HepG2 (cell line): ENCODE measurements around the gene VEGFA. TPM values are rescaled to one million over a fixed set of nuclear protein-coding genes. Genes with fewer than 3 reads are reported as not detected.

Source experiments
- CHD4 ChIP-seq: fragments of 200-600 bp; sonication (generic); IDR thresholded peaks from 2 replicates; pipeline ENCODE4 v1.7.0; 2017; ENCODE audit warnings: mild to moderate bottlenecking, low read length, borderline replicate concordance
- EEA1 ChIP-seq: sonication (generic); formaldehyde crosslinking; IDR thresholded peaks from 2 replicates; pipeline ENCODE4 v1.5.1; 2020; ENCODE audit warnings: mild to moderate bottlenecking, missing genetic modification reagents, borderline replicate concordance
- ELK4 ChIP-seq: sonication (generic); formaldehyde crosslinking; IDR thresholded peaks from 2 replicates; pipeline ENCODE4 v1.9.0; 2021; ENCODE audit warnings: missing genetic modification reagents, borderline replicate concordance
- FOXK2 ChIP-seq: fragments of 450-650 bp; IDR thresholded peaks from 2 replicates; pipeline ENCODE4 v1.6.1; 2016
- HIVEP1 ChIP-seq: sonication (generic); formaldehyde crosslinking; IDR thresholded peaks from 2 replicates; pipeline ENCODE4 v1.4.0; 2020; ENCODE audit warnings: mild to moderate bottlenecking, missing genetic modification reagents
- HNF1B ChIP-seq: sonication (generic); formaldehyde crosslinking; IDR thresholded peaks from 2 replicates; pipeline ENCODE4 v1.5.1; 2020; ENCODE audit warnings: mild to moderate bottlenecking, moderate library complexity, missing genetic modification reagents
- KLF11 ChIP-seq: IDR thresholded peaks from 2 replicates; pipeline ENCODE4 v1.6.1; 2016; ENCODE audit warnings: missing compliant biosample characterization
- LBX2 ChIP-seq: sonication (generic); formaldehyde crosslinking; IDR thresholded peaks from 2 replicates; pipeline ENCODE4 v1.5.0; 2020; ENCODE audit warnings: missing genetic modification reagents, mild to moderate bottlenecking, borderline replicate concordance
- MIER3 ChIP-seq: IDR thresholded peaks from 2 replicates; pipeline ENCODE4 v1.6.1; 2016; ENCODE audit warnings: missing compliant biosample characterization, borderline replicate concordance
- MYPOP ChIP-seq: sonication (generic); formaldehyde crosslinking; IDR thresholded peaks from 2 replicates; pipeline ENCODE4 v1.8.1; 2023; ENCODE audit warnings: mild to moderate bottlenecking, moderate library complexity, missing genetic modification reagents
- PAXIP1 ChIP-seq: sonication (generic); formaldehyde crosslinking; conservative IDR thresholded peaks from 2 replicates; pipeline ENCODE4 v1.4.0; 2020; ENCODE audit warnings: mild to moderate bottlenecking, missing genetic modification reagents, moderate library complexity
- POLR2AphosphoS2 ChIP-seq: IDR thresholded peaks from 2 replicates; pipeline ENCODE4 v1.6.1; 2011; ENCODE audit warnings: low read depth, low read length, improper control_type of control experiment
- PRDM4 ChIP-seq: sonication (generic); formaldehyde crosslinking; IDR thresholded peaks from 2 replicates; pipeline ENCODE4 v1.9.0; 2021; ENCODE audit warnings: missing genetic modification reagents, borderline replicate concordance
- RFX5 ChIP-seq: IDR thresholded peaks from 2 replicates; pipeline ENCODE4 v1.6.1; 2011; ENCODE audit warnings: low read depth, low read length, improper control_type of control experiment
- SIN3A ChIP-seq: IDR thresholded peaks from 2 replicates; pipeline ENCODE4 v1.6.1; 2011; ENCODE audit warnings: low read depth, mild to moderate bottlenecking, control low read depth, low read length, borderline replicate concordance
- SP1 ChIP-seq, 2 experiments: fragments of 450-650 bp in 1 of 2; sonication (generic) in 1 of 2; formaldehyde crosslinking in 1 of 2; IDR thresholded peaks; 2 replicates each; pipeline versions ENCODE4 v1.4.0 to v1.6.1; 2016 to 2020; ENCODE audit warnings: missing genetic modification reagents in 1 of 2
- TBP ChIP-seq: sonication (generic); formaldehyde crosslinking; IDR thresholded peaks from 2 replicates; pipeline ENCODE4 v1.5.0; 2020; ENCODE audit warnings: missing genetic modification reagents
- ZNF124 ChIP-seq: sonication (generic); formaldehyde crosslinking; IDR thresholded peaks from 2 replicates; pipeline ENCODE4 v1.4.0; 2020; ENCODE audit warnings: missing genetic modification reagents
- ZNF496 ChIP-seq: sonication (generic); formaldehyde crosslinking; IDR thresholded peaks from 2 replicates; pipeline ENCODE4 v1.8.1; 2023; ENCODE audit warnings: mild to moderate bottlenecking, moderate library complexity, missing genetic modification reagents; ENCODE audit not compliant: insufficient replicate concordance
- ZNF598 ChIP-seq: sonication (generic); formaldehyde crosslinking; IDR thresholded peaks from 2 replicates; pipeline ENCODE4 v1.5.1; 2020; ENCODE audit warnings: mild to moderate bottlenecking, missing genetic modification reagents, borderline replicate concordance
- ZNF7 ChIP-seq: IDR thresholded peaks from 2 replicates; pipeline ENCODE4 v1.6.1; 2016; ENCODE audit warnings: missing biosample characterization, missing genetic modification reagents
- polyA plus RNA-seq, 8 experiments: library from polyadenylated mRNA; depleted of rRNA in 3 of 8; stranded (reverse) in 7 of 8; unstranded in 1 of 8; fragments of >200 nt; fragmentation: Illumina TruSeq in 4 of 8; extraction: Trizol in 4 of 8; gene quantifications; 2 replicates each; pipeline versions ENCODE4 v1.2.1 to v1.2.3, GENCODE V29; 2011 to 2016; ENCODE audit warnings: low read depth in 4 of 8, missing spikeins in 1 of 8, mixed read lengths in 1 of 8; ENCODE audit not compliant: insufficient read depth in 1 of 8
- total RNA-seq, 5 experiments: library from RNA; depleted of rRNA; stranded (reverse); fragments of >200 nt; fragmentation: Illumina TruSeq; extraction: Trizol; gene quantifications; 2 replicates each; pipeline ENCODE4 v1.2.3, GENCODE V29; 2016; ENCODE audit warnings: low read depth in 1 of 5

VEGFA gene
- total and polyA plus RNA-seq, 2 of the 13 experiments (the other 11 are each of a cell fraction or from before 2014, with no cell fraction given) = 68.1 to 629 TPM

GRCh38 chr6:43817192-43817591 is 47.2 kb downstream of the VEGFA start (continued):
- no peak for TF ChIP-seq MYPOP (CRISPR knock-in tag)
- TF ChIP-seq CHD4 = no peak
- TF ChIP-seq ZNF496 (CRISPR knock-in tag) = no peak
- no peak for TF ChIP-seq MIER3 (CRISPR knock-in tag)
- no peak for TF ChIP-seq ZNF124
- peak; percentile 68 for TF ChIP-seq HNF1B
- no peak for TF ChIP-seq PAXIP1 (CRISPR knock-in tag)
- no peak for TF ChIP-seq ELK4
- no peak for TF ChIP-seq ZNF7 (CRISPR knock-in tag)
- TF ChIP-seq EEA1 = no peak
- TF ChIP-seq RFX5 = 0 out of 2 replicates have a peak, but pooled peaks have one; percentile 9
- no peak for TF ChIP-seq HIVEP1
- no peak for TF ChIP-seq SIN3A
- TF ChIP-seq TBP (CRISPR knock-in tag) = no peak
- TF ChIP-seq ZNF598 (CRISPR knock-in tag) = no peak
- no peak for TF ChIP-seq PRDM4 (CRISPR knock-in tag)
- no peak for TF ChIP-seq POLR2AphosphoS2
- no peak for TF ChIP-seq KLF11 (CRISPR knock-in tag)
- TF ChIP-seq SP1 (IDR thresholded peaks at IDR 0.05) = no peak
- no peak; the same call in 1 of the 2 replicates for TF ChIP-seq SP1 (CRISPR knock-in tag; IDR thresholded peaks at IDR 0.05)
- TF ChIP-seq FOXK2 = no peak
- TF ChIP-seq LBX2 (CRISPR knock-in tag) = no peak
